Cardiac atrium fibroblast (primary cell): ENCODE data around the gene UGT2A3. TPM values are rescaled to one million over a fixed set of nuclear protein-coding genes. Genes with fewer than 3 reads are reported as not detected.

Experiments
- total RNA-seq: library from RNA; depleted of rRNA; stranded (reverse); fragments of >200 nt; gene quantifications from 2 replicates; pipeline ENCODE4 v1.2.3, GENCODE V29; 2015

Gene UGT2A3
- total RNA-seq = not detected in 2 replicates

DNA sequence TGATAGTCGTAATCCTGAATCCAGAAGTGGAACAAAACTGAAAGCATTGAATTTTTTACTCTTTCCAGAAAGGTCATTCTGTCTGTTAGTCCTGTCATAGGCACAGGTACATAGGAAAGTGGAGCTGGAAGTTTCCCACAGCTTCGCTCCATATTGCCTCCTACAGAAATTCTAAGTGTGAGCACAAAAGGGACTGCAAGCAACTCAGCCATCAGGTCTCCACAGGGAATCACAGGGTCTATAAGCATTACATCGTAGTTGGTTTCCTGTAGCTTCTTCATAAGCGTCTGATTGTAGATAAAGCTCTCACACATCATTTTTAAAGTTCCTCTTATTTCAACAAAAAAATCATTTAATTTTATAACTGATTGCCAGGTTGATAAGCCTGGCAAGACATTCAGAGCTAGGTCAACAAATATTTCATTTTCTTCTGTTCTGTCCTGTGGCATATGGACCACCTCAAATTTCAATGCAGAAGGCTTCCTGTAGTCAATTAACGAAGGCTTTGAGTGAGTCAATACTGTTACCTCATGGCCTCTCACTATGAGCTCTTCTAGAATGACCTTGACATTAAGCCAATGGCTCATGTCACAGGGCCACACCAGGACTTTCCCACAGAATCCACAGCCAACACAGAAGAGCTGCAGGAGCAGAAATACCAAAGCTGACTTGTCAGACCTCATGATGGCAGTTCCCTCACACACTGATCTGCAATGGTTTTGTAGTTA is at the start of gene UGT2A3:
Gene UGT2A3, minus strand, starts transcription at position 727 of the 728 bp plus-strand sequence. Its CDS starts 44 bp downstream, at position 683.

Other genes with a start within 250 kb of the UGT2A3 start
- gene UGT2B10, start 135.8 kb downstream of the UGT2A3 start, total RNA-seq = not detected in 2 replicates
- not detected in 2 replicates for gene UGT2B7, start 144.7 kb upstream of the UGT2A3 start, total RNA-seq